ENCODE measurements around the gene CDK11A. TPM values are rescaled to one million over a fixed set of nuclear protein-coding genes. Genes with fewer than 3 reads are reported as not detected.
"Not testable (repeated sequence)": the region's sequence is repeated elsewhere in the genome, so short reads cannot be mapped to it uniquely, and the experiment has no call there.

Gene CDK11A
- polyA plus RNA-seq, 4 donors, result 22.7 to 34.9 (median 28.6) TPM

- no peak for DNase-seq (ENCODE audit: low read depth in 4 of 4, low spot score in 3 of 4)
Measured at GRCh38 chr1:1665815-1666251, 58.3 kb downstream of the CDK11A start.

DNA sequence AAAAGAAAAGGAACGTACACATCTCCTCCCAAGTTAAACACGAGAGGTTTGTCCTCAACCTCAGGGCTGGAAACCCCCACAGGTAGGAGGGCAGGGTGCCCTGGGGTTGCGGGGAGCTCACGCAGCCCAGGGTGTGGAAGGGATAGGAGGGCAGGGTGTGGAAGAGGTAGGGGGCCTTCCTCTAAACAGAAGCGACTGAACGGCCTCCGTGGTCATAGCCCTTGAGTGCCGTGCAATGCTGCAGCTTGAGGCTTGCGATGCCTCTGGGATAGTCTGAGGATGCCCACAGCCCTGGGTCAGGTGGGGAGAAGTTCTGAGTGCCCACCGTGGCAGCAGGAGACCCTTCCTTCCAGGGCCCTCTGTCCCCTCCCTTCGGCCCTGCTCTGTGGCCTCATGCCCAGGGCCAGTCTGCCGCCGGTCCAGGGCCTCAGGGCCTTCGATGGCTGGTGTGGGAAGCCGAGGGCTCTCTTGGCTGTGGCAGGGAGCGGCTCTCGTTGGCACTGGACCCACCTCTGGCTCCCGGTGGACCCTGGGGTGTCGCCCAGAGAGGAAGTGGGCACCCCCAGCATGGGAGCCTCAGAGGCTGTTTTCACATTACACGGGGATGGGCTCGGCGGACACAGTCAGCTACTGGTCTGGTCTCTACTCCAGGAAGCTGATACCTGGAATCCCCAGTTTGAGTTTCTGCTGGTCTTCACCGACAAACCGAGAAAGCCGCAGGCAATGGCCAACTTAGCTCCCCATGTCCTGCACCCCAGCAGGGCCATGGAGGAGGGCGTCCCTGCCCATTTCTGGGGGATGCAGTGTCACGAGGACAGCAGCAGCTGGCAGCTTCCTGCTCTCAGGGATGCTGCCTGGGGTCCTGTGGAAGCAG is 59.0 kb downstream of the CDK11A start:
- no peak for DNase-seq (ENCODE audit: low read depth in 4 of 4, low spot score in 3 of 4)

- DNase-seq (ENCODE audit: low read depth in 4 of 4, low spot score in 3 of 4), result not testable (repeated sequence)
Measured at GRCh38 chr1:1664318-1664717, 59.8 kb downstream of the CDK11A start.

GRCh38 chr1:1662830-1663560 is 61.2 kb downstream of the CDK11A start:
- not testable (repeated sequence) for DNase-seq (ENCODE audit: low read depth in 4 of 4, low spot score in 3 of 4)

GRCh38 chr1:1662392-1662791 is 61.8 kb downstream of the CDK11A start:
- not testable (repeated sequence) for DNase-seq (ENCODE audit: low read depth in 4 of 4, low spot score in 3 of 4)

GRCh38 chr1:1658583-1659549 is 65.3 kb downstream of the CDK11A start, which contains the start of gene CDK11B:
Gene CDK11B (minus strand): TSS chr1:1659004. CDS start chr1:1657485, 1,519 bp downstream.
- peak; percentile 81 to 94 (median 88) for DNase-seq (ENCODE audit: low read depth in 4 of 4, low spot score in 3 of 4)

Other genes with a start within 250 kb of the CDK11A start
- 10 to 100 TPM; 20.2 to 25.6 (median 21.4) TPM for gene ATAD3A, start 212.2 kb downstream of the CDK11A start, polyA plus RNA-seq (ENCODE audit: insufficient read length in 4 of 4)
- gene TMEM240, start 183.7 kb downstream of the CDK11A start, polyA plus RNA-seq (ENCODE audit: insufficient read length in 4 of 4), result 1 to 10 TPM; 4.4 to 9.2 (median 4.9) TPM
- gene SSU72, start 149.5 kb downstream of the CDK11A start, polyA plus RNA-seq (ENCODE audit: insufficient read length in 4 of 4), result 10 to 100 TPM; 86.8 to 95.0 (median 91.0) TPM
- 1 to 10 TPM; 1.5 to 4.5 (median 2.6) TPM for gene FNDC10, start 124.2 kb downstream of the CDK11A start, polyA plus RNA-seq (ENCODE audit: insufficient read length in 4 of 4)
- 10 to 100 TPM; 32.2 to 63.4 (median 38.2) TPM for gene MIB2, start 108.9 kb downstream of the CDK11A start, polyA plus RNA-seq (ENCODE audit: insufficient read length in 4 of 4)
- 10 to 100 TPM; 16.9 to 38.6 (median 21.7) TPM for gene MMP23B, start 92.2 kb downstream of the CDK11A start, polyA plus RNA-seq (ENCODE audit: insufficient read length in 4 of 4)
- gene CDK11B, start 65.4 kb downstream of the CDK11A start, polyA plus RNA-seq (ENCODE audit: insufficient read length in 4 of 4), result 10 to 100 TPM; 38.0 to 42.2 (median 40.9) TPM
- gene SLC35E2B, start 31.6 kb downstream of the CDK11A start, polyA plus RNA-seq (ENCODE audit: insufficient read length in 4 of 4), result 10 to 100 TPM; 68.3 to 81.6 (median 70.9) TPM
- gene NADK, start 54.1 kb upstream of the CDK11A start, polyA plus RNA-seq (ENCODE audit: insufficient read length in 4 of 4), result 10 to 100 TPM; 43.4 to 52.3 (median 46.7) TPM
- gene GNB1, start 166.7 kb upstream of the CDK11A start, polyA plus RNA-seq (ENCODE audit: insufficient read length in 4 of 4), result 100 to 1,000 TPM; 287 to 307 (median 292) TPM
- 1 to 10 TPM in 1 of 4 donors, under 1 TPM in 3; 0.22 to 1.1 (median 0.56) TPM for gene CALML6, start 190.9 kb upstream of the CDK11A start, polyA plus RNA-seq (ENCODE audit: insufficient read length in 4 of 4)
- 1 to 10 TPM; 1.1 to 2.0 (median 1.7) TPM for gene TMEM52, start 194.9 kb upstream of the CDK11A start, polyA plus RNA-seq (ENCODE audit: insufficient read length in 4 of 4)